Stimulated activated CD8-positive, alpha-beta memory T cell treated with anti-CD3 and anti-CD28 coated beads, Interleukin-15, amount 100 ng/mL, for 1 hour (primary cell): Measurements from ENCODE around the gene CALHM3.
"Not testable (repeated sequence)": the region's sequence is repeated elsewhere in the genome, so short reads cannot be mapped to it uniquely, and the experiment has no call there.

Experiments used
- DNase-seq: peaks from one replicate; pipeline ENCODE4 v3.0.0-alpha.2; 2020; ENCODE audit warnings: low read depth

Gene CALHM3

GRCh38 chr10:103479135-103479534, at the start of gene CALHM3:
Gene CALHM3 (minus strand): TSS chr10:103479240. CDS start chr10:103479032, 208 bp downstream.
- DNase-seq = no peak

- DNase-seq = no peak
These were observed 49.5 kb upstream of the CALHM3 start for GRCh38 chr10:103528549-103528948.

- DNase-seq = not testable (repeated sequence)
These were observed 48.4 kb upstream of the CALHM3 start for GRCh38 chr10:103527476-103527875.

DNA sequence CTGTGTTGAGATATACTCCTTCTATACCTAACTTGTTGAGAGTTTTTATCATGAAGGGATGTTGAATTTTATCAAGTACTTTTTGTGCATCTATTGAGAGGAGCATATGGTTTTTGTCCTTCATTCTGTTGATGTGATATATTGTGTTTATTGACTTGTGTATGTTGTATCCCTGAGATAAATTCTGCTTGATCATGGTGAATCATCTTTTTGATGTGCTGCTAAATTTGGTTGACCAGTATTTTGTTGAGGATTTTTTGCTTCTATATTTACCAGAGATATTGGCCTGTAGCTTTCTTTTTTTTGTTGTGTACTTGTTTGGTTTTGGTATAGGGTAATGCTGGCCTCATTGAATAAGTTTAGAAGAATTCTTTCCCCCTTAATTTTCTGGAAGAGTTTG, 46.9 kb upstream of the CALHM3 start:
- DNase-seq = no peak

DNA sequence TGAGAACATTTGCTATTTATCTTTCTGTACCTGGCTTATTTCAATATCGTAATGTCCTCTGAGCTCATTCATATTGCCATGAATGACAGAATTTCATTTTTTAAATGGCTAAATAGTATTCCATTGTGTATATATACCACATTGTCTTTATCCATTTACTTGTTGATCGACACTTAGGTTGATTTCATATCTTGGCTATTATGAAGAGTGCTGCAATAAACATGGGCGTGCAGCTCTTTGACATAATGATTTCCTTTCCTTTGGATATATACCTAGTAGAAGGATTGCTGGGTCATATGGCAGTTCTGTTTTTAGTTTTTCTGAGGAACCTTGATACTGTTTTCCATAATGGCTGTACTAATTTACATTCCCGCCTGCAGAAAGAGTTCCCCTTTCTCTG, 44.6 kb upstream of the CALHM3 start:
- DNase-seq = no peak

- DNase-seq = not testable (repeated sequence)
These were observed 43.0 kb upstream of the CALHM3 start for GRCh38 chr10:103522006-103522405.

DNA sequence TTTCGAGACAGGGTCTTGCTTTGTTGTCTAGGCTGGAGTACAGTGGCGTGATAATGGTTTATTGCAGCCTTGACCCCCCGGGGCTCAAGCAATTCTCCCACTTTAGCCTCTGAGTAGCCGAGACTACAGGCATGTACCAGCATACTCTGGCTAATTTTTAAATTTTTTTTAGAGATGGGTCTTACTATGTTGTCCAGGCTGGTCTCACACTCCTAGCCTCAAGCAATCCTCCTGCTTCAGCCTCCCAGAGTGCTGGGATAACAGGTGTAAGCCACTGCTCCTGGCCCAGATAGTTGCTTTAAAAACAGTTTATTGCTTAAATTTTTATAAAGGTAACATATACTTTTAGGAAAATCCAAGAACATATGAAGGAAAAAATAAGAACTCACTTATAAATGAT, 40.8 kb upstream of the CALHM3 start:
- DNase-seq = no peak

GRCh38 chr10:103517234-103518085, 38.4 kb upstream of the CALHM3 start:
- no peak for DNase-seq

DNA sequence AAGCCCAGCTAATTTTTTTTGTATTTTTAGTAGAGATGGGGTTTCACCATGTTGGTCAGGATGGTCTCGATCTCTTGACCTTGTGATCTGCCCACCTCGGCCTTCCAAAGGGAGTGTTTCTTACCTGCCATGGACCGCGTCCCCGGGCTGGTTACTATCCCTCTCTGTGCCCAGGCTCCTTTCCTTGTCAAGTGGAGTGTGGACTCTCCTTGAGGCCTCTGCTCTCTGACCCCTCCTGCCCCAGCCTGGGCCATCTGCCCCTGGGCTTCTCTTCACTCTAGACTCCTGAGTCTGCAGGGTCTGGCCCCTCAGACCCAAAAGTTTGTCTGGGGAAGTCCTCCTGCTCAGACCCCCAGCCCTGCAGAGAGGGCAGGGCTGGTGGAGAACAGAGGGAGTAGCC, 35.2 kb upstream of the CALHM3 start:
- no peak for DNase-seq

- DNase-seq = no peak
These were observed 34.5 kb upstream of the CALHM3 start for GRCh38 chr10:103513380-103514060.

GRCh38 chr10:103512591-103513379, 33.7 kb upstream of the CALHM3 start:
- DNase-seq = no peak

GRCh38 chr10:103512166-103512565, 33.1 kb upstream of the CALHM3 start:
- DNase-seq = no peak

- no peak for DNase-seq
These were observed 32.0 kb upstream of the CALHM3 start for GRCh38 chr10:103510791-103511752.

DNA sequence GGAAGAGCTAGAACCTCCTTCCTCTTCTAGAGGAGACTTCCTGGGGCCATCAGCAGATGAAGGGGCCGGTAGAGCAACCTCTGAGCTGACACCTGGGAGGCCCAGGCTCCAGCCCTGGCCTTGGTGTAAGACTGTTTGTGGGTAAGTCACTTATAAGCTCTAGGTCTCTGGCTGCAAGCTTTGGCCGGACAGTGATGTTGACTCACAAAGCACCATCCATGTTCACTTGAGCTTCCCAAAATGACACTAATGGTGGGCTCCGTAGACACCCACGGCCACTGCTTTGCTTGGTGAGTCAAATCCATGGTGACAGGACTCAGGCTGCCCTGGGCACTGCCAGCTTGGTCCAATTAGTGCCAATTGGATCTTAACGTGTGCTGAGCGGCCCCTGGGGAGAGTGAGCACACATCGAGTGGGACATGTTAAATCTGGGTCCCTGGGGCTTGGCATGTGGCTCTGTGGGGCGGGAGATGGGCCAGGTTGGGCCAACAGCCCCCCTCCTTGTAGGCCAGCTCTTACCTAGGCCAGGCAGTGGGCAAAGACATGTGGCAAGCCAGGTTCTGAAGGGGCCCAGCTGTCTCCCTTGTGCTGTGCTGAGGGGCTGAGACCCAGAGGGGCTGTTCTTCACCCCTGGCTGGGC, 31.1 kb upstream of the CALHM3 start:
- DNase-seq = no peak

- DNase-seq = no peak
These were observed 28.5 kb upstream of the CALHM3 start for GRCh38 chr10:103507235-103508191.

- DNase-seq = no peak
These were observed 27.0 kb upstream of the CALHM3 start for GRCh38 chr10:103506061-103506460.

DNA sequence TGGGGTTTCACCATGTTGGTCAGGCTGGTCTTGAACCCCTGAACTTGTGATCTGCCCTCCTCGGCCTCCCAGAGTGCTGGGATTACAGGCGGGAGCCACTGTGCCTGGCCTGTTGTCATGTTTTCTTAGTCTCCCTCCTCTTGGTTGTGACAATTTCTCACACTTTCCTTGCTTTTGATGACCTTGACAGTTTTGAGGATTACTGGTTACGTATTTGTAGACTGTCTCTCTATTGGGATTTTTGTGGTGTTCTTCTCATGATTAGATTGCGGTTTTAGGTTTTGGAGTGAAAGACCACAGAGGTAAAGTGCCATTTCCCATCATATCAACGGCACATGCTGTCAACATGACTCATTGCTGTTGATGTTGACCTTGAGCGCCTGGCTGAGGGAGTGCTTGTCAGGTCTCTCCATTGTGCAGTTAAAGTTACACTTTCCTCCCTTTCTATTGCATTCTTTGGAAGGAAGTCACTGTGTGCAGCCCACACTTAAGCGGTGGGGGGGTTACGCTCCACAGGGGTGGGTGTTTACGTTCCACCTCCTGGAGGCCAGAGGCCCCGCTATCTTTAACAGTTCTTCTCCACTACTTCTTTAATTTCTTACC, 25.2 kb upstream of the CALHM3 start:
- DNase-seq = no peak

GRCh38 chr10:103503777-103504176, 24.7 kb upstream of the CALHM3 start:
- DNase-seq = not testable (repeated sequence)
